NCI-H526 (cell line): ENCODE measurements around the gene ADAT3.

ENCODE experiments used
- DNase-seq, 2 experiments: peaks; one replicate each; lab custom pipeline; 2025; lab: John Stamatoyannopoulos, UW

The ADAT3 gene

DNA sequence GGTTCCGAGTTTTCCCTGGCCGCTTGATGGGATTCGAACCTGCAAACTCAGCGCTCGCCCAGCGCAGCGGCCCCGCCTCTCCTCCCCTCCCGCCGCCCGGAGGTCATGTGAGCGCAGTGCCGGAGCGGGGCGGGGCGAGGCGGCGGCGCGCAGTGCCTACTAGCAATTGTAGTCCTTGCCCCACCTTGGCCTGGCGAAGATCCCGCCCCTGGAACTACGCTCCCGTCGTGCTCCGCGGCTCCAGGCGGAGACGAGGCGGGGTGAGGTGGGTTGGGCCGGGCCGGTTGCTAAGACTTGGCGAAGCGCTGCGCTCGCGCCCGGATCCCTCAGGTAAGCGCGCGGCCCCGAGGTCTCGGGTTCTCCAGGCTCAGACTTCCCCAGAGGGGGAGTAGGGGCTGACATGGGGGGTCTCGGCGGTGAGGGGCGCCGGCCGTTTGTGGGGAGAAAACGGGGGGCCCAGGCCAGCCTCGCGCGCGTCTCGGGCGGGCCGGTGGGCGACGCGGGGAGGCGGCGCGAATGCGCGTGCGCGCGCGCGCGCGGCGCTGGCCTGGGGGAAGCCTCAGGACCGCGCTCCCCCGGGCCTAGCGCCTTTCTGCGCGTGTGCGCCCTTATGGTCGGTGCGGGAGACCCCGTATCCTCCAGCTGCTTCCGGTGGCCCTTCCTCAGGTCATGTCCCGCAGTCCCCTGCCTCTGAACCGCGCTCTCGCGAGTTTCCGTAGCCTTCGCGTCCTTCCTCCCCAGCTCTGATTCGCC, at the start of gene ADAT3, which contains the start of gene SCAMP4:
Gene ADAT3, plus strand, starts transcription at position 290 of the 753 bp plus-strand sequence. CDS start 6,649 bp downstream, outside the sequence.
Gene SCAMP4, plus strand, starts transcription at position 290 of the 753 bp plus-strand sequence. CDS start 9,621 bp downstream, outside the sequence.
- DNase-seq: peak; percentile 90 to 98

DNA sequence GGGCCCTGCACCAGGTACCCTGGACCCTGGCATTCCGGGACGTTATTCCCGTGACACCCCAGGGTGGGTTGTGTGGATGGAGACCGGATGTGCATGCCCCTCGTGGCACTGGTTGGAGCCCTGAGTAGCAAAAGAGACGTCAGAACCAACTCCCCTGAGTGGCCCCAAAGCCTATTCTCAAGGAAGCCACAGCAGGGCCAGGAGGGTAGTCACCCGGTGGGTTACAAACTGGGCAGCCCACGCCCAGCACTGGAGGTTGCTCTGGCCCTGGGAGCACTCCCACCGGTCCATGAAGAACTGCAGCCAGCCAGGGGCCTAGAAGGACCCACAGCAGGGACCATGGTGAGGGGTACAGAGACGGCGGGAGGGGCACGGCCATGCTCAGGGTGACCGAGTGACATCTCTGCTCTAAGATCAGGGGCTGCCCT, 49.4 kb upstream of the ADAT3 start:
- DNase-seq: no peak

DNA sequence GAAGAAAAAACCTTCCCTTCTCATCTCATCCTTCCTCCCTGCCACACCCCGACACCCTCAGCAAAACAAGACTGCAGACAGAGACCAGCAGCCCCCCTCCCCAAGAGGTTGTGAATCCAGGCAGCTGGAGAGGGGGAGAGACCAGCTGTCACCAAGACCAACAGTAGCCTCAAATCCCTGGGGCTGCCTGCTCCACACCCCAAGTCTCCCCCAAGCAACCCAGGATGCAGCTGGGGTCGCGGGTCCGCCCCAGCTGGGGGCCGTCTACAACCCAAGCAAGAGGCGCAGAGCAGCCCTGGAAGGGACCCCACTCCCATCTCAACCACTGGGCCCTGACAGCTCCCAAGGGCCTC, 48.9 kb upstream of the ADAT3 start:
- DNase-seq: no peak

DNA sequence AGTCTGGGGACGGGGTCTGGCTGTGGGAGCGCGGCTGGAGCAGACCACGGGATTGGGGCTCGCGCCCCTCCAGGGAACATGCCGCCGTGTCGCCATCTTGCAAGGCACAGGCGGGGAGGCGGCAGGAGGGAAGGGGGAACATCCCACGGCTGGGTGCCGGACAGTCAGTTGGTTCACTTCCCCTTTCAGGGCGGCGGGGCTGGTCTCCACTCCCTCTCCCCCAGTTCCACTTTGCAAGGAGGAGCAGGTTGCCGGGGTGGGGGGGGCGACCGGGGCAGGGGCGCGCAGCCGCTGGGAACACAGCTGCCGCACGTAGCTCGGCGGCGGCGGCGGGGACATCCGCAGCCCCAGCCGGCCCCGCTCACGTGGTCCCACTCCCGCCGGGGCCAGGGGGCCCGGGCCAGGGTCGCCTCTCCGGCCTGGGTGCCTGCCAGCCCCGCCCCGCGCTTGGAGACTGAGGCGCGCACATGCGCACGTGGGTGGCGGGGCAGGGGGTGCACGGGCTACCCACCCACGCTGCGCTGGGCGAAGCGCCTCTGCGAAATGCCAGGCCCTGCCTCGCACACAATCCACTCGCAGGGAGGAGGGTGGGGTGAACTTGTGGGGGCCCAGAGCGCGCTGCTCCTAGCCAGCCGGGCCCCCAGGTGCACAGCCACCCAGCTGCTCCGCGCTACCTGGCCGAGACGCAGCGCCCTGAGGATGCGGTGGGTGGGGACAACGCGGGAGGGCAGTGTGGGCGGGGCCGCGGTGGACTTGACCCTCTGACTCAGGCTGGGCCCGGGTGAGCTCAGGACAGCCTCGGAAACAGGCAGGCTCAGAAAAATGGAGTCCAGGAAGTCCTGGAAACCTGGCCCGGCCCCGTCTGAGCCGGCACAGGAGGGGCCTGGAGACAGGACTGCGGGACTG, 48.2 kb upstream of the ADAT3 start:
- DNase-seq: peak in 1 of 2 experiments; percentile 54

DNA sequence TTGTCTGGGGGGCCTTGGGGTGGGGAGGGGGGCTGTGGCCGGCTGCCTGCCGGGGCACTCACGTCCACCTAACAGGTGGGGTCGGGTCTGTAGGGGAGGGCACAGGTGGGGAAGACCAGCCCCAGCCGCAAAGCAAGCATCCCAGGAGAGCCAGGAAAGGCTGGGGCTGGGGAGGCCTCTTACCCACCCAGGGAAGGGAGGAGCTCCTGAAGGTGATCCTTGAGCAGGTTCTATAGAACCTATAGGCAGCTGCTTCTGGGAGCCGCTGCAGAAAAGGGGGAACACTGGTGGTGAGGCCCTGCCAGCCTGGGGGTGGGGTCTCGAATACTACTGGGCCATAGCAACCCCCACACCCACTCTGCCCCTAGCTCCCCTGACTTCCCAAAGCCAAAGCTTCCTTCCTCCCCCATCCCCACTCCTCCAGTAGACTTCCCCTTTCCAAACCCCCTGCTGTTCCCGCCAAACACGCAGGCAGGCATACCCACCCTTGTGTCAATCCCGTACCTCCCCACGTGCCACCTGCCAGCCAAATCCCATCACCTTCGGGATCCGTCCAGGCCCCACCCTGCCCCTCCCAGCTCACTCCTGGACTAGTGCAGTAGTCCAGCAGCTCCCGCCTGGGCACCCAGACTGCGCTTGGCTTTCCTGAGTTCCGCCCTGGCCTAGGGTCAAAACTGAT, 47.4 kb upstream of the ADAT3 start:
- no peak for DNase-seq

DNA sequence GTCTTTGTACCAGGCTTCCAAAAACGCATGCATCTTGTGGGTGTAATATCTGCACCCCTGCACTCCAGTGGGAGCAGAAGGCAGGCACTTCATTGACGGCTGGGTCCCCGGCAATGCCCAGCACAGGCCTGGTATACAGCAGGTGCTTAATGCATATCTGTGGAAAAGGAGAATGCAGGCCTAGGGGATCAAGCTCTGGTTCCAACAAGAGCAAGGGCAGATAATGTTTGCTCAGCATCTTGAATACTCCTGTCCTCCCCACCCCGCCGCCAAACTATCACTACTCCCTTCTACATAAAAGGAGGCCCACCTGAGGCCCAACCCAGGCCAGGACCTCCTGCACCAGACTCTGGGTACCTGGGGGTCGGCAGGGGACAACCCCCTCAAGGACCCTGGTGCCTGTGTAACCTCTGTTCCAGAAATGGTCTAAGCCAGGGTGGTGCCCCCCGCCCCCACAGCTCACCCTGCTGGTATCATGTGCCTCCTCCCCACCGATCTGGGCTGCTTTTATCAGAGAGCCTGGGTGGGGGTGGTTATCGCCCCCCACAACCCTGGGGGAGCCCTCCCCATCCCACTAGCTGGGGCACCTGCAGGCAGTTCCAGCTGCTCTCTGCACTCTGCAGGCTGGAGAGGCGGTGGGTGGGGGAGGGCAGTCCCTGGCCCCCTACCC, 46.7 kb upstream of the ADAT3 start:
- no peak for DNase-seq

DNA sequence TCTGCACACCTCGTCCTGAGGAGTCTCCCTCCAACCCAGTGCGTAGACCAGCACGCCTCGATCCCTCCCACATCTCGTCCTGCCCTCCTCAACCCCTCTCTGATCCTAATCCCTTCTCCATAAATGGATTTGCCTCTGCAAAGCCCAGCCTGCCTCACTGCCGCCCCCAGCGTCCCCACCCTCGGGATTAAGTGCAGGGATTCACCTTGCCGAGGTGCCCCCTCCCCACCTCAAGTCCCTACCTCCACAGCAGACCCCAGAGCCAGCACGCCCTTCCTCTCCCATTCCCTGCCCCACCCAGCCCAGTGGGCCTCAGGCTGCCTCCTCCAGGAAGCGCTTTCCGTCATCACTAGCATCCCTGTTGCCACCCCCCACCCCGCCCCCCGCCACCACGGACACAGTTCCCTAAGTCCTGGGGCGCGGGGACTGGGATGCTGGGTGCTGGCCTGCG, 45.8 kb upstream of the ADAT3 start:
- no peak for DNase-seq

DNA sequence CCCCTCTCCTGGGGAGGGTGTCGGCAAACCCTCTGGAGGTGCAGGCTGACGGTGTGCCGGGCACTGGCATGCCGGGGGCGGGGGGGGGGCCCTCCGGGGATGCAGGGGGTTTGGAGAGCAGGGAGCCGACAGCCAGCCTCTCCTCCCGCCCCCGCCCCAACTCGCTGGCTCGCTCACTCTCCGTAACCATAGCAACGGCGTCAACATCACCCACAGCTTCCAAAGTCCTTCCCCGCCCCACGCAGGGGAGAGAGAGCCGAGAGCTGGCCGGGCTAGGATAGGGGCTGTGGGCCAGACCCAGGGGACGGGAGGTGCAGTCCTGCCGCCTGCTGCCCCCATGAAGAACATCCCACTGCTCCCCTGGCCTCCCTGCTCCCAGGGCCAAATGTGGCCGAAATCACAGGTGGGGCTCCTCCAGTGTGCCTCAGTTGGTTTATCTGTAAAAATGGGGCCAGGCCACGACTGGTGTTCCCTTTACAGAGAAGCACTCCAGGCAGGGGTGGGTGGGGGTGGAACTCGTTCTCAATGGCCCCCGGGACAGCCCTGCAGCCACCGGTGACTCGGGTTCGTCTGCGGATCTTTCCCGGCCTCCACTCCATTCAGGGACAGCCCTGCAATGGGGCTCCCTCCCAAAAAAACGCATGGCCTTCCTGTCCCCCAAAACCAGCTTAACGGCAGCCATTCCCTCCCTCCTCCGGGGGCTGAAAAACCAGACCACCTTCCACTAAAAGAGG, 45.0 kb upstream of the ADAT3 start:
- peak in 1 of 2 experiments; percentile 67 for DNase-seq

DNA sequence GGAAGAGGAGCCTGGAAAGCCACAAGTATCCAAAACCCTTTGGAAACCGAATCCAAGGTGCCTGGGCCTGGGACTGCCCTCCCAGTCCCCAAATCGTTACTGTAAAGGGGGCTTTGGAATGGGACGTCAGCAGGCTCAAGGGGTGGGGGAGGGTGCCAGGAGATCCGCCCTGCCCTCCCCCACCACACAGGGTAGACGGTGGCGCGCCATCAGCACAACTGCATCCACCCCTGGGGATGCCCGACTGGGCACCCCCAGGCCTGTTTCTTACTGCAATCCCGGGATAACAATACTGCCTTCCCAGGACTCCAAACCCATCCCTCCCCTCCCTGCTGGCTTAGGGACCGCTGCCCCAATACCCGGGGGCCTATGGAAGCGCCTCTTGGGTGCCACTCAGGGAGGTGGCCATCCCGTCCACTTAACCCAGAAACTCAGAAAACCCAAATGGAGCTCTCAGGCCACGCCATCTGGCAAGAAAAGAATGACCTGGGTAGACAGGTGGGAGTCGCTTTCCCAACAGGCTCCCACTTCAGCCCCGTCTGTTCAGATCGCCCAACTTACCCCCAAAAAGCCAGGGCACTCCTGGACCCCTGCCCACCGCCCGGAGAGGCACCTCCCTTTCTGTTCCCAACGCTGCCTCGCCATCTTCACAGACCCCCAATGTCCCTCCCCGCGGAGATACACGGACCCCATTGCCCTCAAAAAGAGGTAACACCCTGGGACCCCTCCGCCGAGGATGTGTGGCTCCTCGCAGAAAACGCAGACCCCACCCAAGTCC, 44.2 kb upstream of the ADAT3 start:
- DNase-seq: no peak

DNA sequence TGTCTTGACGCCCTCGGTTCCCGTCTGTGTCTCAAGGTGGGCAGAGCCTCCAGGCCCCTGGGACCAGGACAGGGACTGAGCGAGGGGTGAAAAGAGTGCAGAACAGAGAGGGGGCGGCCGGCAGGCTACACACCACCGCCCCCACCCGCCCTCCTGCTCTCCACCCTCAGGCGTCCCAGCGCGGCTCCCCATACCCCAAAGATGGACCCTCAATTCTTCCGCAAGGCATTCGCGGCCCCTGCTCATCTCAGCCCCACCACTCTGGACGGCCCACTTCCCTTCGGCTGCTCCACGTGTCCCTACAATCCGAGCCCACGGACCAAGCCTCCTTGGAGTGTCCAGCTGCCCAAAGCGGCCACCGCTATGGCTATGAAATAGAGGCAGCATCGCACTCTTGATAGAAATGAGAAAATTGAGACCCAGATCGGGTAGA, 43.6 kb upstream of the ADAT3 start:
- no peak for DNase-seq

DNA sequence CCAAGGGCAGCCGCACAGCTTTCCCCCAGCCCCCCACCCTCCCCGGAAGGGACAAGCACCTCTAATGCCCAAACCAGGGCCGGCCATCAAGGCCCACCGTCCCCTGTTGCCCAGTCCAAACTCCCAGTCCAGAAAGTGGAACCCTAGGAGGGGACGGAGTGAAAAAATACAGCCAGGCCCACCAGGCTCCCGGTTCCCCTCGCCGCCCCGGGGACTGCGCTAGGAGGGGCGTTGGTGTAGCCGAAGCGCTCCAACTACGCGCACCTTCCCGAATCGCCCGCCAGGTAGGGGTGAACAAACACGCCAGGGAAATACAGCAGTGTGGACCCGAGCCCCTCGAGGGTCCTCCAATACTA, 43.2 kb upstream of the ADAT3 start:
- DNase-seq: no peak

DNA sequence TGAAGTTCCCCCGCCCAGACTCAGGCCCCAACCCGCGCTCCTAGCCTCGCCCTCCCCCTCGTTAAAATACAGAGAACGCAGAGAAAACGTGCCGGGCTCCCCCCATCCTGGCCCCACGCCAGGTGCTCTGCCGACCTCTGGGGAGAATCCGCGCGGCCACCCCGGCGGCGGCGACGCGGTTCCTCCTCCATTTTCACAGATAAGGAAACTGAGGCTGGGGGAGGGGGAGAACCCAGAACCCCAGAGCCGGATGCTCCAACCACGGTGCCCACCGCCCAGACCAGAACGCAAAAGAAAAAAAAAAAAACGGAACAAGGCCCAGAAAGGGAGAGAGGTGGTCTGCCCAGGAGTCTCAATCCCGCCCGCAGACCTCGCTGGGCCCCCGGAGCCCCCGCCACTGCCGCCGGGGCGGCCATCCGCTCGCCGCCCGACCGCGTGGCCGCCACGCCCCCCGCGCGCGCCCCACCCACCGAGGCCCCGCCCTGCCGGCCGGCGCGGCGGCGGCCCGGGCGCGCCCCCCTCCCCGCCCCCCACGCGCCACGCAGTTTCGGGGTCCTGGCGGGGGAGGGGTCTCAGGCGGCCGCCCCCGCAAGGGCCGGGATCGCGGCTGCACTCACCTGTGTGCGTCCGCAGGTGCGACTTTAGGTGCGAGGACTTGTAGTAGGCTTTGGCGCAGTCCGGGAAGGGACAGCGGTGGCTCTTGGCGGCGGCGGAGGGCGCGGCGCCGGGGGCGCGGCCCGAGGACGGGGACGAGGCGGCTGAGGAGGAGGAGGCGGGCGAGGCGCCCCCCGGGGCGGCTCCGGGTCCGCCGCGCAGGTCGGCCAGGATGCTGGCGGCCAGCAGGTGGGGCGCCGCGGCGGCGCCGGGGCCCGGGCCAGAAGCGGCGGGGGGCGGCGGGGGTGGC, 42.5 kb upstream of the ADAT3 start:
- peak in 1 of 2 experiments; percentile 41 for DNase-seq

DNA sequence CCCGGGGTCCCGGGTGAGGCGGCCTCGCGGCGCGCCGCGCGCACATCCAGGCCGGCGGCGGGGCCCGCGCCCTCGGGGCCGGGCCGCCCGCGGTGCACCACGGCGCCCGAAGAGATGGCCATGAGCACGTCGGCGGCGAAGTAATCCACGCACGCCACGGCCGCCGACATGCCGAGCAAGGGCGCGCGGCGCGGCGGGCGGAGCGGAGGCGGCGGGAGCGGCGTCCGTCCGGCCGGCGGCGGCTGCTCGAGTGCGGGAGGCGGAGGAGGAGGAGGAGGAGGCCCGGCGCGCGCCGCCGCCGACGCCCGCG, 41.9 kb upstream of the ADAT3 start, which contains the start of gene KLF16:
Gene KLF16, minus strand, starts transcription at position 252 of the 310 bp plus-strand sequence. Its CDS starts 82 bp downstream, at position 170.
- DNase-seq: no peak

DNA sequence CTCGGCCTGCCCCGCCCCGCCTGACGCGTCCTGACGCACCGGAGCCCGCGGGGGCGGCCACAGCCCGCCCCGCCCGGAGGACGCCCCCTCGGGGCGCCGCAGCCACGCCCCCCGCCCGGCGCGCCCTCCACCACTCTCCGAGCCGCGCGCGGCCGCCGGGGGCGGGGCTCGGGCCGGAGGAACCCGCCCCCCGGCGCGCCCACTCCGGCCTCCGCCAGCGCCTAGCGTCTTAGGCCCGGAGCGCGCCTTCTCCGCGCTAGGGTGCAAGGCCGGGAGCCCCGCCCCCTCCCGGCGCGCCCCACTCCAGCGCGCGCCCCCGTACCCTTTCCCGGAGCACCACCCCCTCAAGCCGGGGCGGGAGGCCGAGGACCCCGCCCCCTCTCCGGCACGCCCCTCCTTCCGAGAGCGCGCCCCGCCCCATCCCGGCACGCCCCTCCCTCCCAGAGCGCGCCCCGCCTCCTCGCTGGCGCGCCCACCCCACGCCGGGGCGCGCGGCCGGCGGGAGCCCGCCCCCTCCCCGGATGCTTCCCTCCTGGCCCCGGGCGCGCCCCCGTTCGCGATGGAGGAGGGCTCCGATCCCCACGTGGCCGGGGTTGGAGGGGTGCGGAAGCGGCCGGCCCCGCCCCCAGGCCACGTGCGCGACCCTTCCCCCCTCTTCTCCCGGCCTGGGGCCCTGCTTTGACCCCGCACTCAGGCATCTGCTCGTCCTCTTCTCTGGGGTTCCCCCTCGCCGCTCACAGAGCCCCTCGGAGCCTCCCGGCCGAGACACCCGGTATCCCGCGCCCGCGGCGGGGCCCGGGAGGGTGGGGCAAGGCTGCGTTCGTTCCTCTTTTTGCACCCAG, 41.3 kb upstream of the ADAT3 start:
- peak; percentile 66 to 95 for DNase-seq

DNA sequence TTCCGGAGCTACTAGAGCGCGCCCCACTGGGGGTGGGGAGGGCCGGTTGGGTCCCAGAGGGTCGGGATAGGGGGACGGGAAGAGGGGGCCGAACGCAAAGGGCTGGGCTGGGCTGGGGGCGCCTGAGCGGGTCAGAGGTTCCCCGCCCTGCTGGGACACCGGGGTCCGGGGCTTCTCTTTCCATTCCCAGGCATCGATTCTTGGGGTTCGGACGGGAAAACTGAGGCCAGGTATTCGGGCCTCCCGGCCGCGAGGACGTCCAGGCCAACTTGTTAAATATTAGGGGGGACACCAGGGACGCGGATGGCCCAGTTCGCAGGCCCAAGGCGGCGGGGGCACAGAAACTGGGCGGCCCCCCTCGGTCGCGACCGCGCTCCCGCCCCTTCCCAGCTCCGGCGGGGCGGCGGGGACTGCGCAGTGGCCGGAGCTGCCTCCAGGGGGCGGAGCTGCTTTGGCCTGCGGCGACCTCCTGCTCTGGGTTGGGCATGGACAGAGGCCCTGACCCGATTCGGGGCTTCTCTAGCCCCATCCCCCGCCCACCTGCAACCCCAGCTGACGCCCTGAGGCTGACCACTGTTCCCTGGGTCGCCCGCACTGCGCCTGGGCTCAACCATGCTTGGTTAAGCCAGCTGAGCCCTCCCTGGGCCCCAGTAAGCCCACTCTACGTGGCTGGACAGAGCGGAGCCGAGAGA, 40.6 kb upstream of the ADAT3 start:
- peak in 1 of 2 experiments; percentile 51 for DNase-seq

DNA sequence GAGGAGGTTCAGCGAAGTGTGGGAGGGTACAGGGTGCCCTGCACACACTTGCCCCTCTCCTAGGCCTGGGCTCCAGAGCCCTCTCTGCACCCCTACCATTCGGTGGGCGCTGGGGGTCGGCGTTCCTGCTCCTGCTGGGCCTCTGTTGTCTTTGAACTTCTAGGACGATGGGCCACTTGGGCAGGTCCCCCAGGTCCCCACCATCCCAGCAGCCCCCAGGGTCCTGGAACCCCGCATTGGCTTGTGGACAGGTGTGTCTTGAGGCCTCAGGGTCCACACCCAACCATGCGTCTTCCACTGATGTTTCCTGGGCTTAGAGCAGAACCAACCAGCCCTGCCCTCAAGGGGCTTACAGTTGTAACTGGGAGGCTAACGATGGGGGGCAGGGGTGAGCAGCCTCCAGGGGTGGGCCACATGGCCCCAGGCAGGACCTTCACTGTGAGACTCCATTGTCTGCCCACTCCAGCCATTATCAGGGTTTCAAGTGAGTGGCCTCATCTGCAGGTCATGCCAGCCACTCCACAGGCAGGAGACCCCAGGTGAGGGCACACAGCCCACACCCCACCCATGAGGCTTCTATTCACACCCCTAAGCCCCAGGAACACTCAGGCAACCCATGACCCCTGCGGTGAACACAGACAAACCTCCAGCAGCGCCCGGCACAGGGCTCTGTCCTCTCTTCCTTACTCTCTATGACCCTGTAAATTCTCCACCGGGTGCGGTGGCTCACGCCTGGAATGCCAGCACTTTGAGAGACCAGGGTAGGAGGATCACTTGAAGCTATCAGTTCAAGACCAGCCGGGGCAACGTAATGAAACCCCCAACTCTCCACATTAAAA, 39.8 kb upstream of the ADAT3 start:
- DNase-seq: no peak
